HG02759 (cell line): ENCODE measurements around the gene SEC24A.
"Not testable (repeated sequence)": the region's sequence is repeated elsewhere in the genome, so short reads cannot be mapped to it uniquely, and the experiment has no call there.

Source experiments
- ATAC-seq: cut with Tn5 transposase; IDR thresholded peaks from one replicate; pipeline ENCODE4 v1.9.1; 2021; ENCODE audit warnings: mild to moderate bottlenecking, moderate library complexity; ENCODE audit not compliant: unreplicated experiment

SEC24A gene

DNA sequence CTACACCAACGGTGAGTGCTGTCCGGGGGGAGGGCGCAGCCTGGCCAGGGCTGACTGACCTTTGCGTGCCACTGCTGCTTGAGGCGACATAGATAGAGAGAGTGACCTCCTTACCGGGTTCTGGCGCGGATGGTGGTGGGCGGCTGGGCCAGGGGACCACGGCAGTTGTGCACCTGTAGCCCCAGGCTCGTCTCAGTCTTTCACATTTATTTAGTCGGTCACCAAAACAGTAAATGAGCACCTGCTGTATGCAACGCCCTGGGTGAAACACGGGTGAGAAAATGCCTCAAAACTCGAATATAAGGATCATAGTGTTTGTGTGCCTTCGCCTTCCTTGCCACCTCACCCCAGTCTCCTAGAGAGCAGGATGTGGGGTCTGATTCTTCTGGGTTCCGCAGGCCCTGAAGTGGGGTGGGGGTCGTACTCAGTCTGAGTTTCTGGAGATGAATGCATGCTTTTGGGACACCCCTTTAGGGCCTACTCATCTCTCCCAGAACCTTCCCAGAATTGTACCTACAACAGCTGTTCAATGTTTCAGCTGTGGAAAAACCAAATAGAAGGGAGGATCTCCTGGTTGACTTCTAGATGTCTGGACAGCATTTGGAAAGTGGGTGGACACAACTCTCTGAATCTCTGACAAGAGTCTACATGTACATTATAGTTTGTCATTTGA, 714 bp downstream of the SEC24A start:
- no peak for ATAC-seq

DNA sequence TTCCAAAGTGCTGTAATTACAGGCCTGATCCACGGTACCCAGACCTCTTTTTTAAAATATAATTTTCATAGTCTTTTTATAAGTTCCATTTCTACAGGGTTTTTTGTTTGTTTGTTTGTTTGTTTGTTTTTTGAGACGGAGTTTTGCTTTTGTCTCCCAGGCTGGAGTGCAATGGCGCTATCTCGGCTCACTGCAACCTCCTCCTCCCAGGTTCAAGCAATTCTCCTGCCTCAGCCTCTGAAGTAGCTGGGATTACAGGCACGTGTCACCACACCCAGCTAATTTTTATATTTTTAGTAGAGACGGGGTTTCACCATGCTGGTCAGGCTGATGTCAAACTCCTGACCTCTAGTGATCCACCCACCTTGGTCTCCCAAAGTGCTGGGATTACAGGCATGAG, 2.1 kb downstream of the SEC24A start:
- not testable (repeated sequence) for ATAC-seq

GRCh38 chr5:134651531-134651930, 2.9 kb downstream of the SEC24A start:
- ATAC-seq, result no peak

GRCh38 chr5:134656690-134657089, 8.1 kb downstream of the SEC24A start:
- ATAC-seq, result no peak

DNA sequence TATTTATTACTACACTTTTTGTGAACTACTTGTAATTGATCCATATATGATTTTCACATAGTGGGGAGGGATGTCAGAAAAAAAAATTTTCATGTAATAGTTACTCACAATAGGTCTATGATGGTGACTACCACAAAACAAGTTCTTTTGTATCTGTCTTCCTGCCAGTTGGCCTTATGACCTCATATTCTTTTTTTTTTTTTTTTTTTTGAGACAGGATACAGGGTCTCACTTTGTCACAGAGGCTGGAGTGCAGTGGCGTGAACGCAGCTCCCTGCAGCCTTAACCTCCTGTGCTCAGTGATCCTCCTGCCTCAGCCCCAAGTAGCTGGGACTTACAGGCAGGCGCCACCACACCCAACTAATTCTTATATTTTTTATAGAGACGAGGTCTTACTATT, 10.9 kb downstream of the SEC24A start:
- ATAC-seq, result no peak

DNA sequence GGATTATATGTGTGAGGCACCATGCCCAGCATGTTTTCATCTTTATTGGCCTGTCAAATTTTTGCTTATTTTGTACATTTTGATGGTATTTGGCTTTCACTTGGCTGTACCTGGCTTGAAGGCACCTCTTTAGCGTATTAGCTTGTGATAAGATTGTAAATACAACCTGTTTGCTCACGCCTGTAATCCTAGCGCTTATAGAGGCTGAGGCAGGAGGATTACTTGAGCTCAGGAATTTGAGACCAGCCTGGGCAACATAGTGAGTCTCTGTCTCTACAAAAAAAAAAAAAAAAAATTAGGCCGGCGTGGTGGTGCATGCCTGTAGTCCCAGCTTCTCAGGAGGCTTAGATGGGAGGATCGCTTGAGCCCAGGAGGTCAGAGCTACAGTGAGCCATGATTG, 11.3 kb downstream of the SEC24A start:
- no peak for ATAC-seq

- no peak for ATAC-seq
Measured at GRCh38 chr5:134662971-134663370, 14.4 kb downstream of the SEC24A start.

DNA sequence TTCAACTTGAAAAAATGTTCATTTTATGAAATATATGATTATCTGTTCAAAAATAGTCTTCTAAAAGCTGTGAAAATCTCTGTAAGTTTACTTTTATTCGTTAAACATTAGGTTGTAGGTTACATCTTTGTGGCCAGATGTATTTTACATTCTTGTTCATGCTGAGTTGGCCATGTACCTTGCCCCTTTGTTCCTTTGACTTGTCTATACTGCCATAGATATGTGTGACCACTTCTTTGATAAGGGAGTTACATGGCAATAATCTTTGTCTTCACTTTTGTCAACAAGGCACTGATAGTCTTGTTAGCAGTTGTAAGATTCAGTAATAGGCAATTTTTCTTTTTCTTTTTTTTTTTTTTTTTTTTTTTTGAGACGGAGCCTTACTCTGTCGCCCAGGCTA, 15.9 kb downstream of the SEC24A start:
- ATAC-seq, result no peak

DNA sequence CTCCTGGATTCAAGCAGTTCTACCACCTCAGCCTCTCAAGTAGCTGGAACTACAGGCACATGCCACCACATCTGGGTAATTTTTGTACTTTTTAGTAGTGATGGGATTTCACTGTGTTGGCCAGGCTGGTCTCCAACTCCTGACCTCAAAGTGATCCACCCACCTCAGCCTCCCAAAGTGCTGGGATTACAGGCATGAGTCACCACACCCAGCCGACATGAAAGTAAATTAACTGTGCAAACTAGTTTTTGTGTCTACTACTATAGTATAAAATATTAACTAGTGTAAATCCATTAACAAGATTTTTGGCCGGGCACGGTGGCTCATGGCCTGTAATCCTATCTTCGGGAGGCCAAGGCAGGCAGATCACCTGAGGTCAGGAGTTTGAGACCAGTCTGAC, 25.0 kb downstream of the SEC24A start:
- not testable (repeated sequence) for ATAC-seq

DNA sequence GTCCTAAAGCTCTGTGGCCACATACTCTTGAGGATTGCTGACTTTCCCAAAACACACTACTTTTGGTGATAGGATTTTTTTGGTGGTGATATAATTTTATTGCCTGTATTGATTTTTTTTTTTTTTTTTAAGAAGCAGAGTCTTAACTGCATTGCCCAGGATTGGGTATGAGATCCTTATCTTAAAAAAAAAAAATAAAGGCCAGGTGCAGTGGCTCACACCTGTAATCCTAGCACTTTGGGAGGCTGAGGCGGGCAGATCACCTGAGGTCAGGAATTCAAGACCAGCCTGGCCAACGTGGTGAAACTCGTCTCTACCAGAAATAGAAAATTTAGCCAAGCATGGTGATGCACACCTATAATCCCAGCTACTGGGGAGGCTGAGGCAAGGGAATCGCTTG, 28.8 kb downstream of the SEC24A start:
- ATAC-seq, result not testable (repeated sequence)

DNA sequence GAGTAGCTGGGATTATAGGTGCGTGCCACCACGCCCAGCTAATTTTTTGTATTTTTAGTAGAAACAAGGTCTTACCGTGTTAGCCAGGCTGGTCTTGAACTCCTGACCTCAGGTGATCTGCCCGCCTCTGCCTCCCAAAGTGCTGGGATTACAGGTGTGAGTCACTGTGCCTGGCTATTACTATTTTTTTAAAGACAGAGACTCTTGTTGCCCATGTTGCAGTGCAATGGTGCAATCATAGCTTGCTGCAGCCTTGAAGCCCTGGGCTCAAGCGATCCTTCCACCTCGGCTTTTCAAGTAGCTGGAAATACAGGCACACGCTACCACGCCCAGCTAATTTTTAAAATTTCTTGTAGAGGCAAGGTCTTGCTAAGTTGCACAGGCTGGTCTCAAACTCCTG, 41.6 kb downstream of the SEC24A start:
- not testable (repeated sequence) for ATAC-seq

GRCh38 chr5:134692722-134693121, 44.1 kb downstream of the SEC24A start:
- no peak for ATAC-seq

DNA sequence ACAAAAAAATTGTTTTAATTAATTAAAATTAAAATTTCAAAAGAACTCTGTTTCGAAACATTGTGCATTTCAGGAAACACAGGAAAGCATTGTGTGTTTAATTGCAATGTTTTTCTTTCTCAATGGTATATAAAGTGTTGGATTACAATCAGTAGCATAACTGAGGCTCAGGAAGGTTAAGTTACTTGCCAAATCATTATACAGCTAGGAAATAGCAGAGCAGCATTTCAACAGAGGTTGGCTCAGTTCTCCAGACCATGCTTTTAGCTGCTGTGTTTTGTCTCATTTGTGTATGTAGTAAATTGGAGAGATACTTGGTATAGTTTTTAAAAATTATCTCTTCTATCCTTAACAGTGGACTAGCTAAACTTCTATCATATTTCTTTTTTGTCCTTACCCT, 59.7 kb downstream of the SEC24A start:
- no peak for ATAC-seq

DNA sequence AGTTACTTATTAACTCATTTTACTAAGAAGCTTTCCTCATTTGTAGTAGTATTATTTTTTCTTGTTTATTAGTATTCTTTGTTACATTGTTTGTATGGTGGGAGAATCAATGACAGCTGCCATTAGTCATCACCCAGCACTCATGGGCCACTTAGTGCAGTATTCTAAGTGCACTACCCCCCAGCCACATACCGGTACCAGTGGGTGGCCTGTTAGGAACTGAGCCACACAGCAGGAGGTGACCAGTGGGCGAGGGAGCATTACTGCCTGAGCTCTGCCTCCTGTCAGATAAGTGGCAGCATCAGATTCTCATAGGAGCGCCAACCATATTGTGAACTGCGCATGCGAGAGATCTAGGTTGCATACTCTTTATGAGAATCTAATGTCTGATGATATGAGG, 65.5 kb downstream of the SEC24A start:
- no peak for ATAC-seq

- ATAC-seq, result no peak
Measured at GRCh38 chr5:134714541-134714940, 66.0 kb downstream of the SEC24A start.

DNA sequence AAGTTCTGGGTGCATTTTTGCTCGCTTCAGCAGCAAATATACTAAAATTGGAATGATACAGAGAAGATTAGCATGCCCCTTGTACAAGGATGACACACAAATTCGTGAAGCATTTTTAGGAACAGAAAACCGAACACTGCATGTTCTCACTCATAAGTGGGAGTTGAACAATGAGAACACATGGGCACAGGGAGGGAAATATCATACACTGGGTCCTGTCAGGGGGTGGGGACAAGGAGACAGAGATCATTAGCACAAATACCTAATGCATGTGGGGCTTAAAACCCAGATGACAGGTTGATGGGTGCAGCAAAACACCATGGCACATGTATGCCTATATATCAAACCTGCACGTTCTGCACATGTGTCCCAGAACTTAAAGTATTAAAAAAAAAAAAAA, 66.9 kb downstream of the SEC24A start:
- ATAC-seq, result not testable (repeated sequence)

DNA sequence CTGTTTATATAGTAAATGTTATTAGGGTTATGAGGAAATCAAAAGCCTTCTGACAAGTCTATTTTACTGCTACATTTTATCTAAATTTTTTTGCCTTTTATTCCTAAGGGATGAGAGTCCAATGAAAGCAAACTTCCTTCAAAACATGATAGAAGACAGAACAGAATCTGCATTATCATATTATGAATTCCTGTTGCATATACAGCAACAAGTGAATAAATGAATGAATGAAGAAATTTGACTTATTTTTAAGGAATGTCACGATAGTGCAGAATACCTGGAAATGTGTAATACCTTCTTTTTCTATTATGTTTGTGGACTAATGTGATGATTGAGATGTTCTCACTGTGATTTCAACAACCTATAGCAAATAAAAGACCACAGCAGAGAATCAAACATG, 76.3 kb downstream of the SEC24A start:
- no peak for ATAC-seq

DNA sequence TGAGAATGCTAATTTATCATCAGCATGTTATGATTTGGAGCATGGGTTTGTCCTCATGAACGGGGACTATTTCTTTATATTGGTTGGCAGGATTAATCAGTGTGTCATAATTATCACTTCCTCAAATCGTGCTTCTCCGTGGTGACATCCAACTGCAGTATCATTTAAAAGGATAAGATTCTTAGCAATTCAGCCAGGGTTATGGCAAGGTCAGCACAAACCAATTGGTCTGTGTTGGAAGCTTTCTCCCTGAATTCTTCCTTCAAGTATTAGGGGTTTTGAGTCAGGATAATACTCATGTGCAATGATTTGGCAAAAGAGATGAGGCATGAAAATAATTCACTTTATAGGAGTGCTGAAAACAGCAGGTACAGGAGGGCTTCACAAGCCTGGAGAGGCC, 84.2 kb downstream of the SEC24A start:
- no peak for ATAC-seq

- ATAC-seq, result no peak
Measured at GRCh38 chr5:134735243-134735642, 86.7 kb downstream of the SEC24A start.

DNA sequence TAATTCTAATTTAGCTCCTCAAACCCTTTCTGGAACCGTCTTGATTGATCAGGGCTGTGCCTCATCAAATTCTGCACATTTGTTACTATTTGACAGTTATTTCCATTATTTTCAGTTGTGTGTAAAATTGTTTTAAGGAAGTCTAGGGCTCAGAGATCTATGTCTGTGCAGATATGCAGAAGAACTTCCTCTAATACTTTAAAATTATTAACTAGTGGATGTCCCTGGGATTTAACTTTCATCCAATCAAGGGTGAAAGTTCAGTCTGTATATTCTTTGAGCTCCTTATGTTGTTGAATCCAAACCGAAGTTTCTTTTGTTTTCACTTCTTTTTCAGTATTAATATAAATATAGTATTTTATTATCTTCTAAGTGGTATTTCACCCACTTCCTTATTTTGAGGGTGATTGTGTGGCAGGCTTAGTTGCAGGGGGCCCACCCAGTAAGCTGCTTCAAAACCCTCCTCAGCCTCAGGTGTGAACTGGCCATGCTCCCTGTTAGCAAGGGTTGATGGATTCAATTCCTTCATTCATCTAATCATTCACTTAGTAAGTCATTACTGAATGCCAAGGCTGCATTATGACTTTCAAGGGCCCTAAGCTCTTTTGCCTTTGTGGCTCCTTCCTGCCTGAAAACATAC, 87.7 kb downstream of the SEC24A start:
- ATAC-seq, result no peak

GRCh38 chr5:134738133-134738962, 89.8 kb downstream of the SEC24A start, which contains the start of gene CAMLG:
CAMLG (plus strand) TSS chr5:134738548; CDS start chr5:134738621, 73 bp downstream.
- peak; percentile 97 for ATAC-seq
